ENCODE measurements around the gene ELSPBP1. TPM values are rescaled to one million over a fixed set of nuclear protein-coding genes. Genes with fewer than 3 reads are reported as not detected.
"Not testable (repeated sequence)": the region's sequence is repeated elsewhere in the genome, so short reads cannot be mapped to it uniquely, and the experiment has no call there.

The ELSPBP1 gene
- total RNA-seq, 1 donor from 2014 or later = not detected

DNA sequence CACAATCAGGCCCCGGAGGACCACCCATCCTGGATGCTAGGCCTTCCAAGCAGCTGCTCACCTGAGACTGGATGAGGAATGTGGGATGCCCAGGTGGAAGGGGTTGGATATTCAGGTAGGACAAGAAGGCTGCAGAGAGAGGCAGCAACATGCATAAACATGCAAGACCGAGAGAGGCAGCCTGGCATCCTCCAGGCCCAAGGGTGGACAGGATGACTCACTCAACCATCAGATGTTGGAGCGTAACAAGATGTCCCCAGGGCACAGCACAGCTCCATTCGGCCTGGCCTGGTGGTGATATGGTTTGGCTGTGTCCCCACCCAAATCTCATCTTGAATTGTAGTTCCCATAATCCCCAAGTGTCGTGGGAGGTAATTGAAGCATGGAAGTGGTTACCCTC, 59.4 kb downstream of the ELSPBP1 start:
- Mint-ChIP-seq H3K27ac (no peak overlapping the region), H3K36me3 (ENCODE audit: low read depth) (peaks cover 3% of the 10 kb centered on the region), H3K4me3 (no peak overlapping the region), H3K27me3 (ENCODE audit: insufficient read depth) (no peaks in the 10 kb centered on the region), H3K4me1 (ENCODE audit: low read depth) (no peaks in the 10 kb centered on the region), H3K9me3 (no peaks in the 10 kb centered on the region)
- DNase-seq (ENCODE audit: low spot score) = no peak
- intact Hi-C loops (cut with micrococcal nuclease) = no loop called here

DNA sequence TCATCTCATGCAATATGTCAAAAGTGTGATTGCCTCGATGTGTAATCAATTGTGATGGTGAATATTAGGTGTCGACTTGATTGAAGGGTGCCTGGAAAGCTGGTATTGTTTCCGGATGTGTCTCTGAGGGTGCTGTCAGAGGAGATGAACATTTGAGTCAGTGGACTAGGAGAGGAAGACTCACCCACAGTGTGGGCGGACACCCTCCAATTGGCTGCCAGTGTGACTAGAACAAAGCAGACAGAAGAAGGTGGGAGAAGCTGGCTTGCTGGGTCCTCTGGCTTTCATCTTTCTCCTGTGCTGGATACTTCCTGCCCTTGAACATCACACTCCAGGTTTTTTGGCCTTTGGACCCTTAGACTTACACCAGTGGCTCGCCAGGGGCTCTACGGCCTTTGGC, 64.9 kb downstream of the ELSPBP1 start:
- Mint-ChIP-seq H3K36me3 (ENCODE audit: low read depth) (no peaks in the 10 kb centered on the region), H3K27ac (no peak overlapping the region), H3K4me3 (no peak overlapping the region), H3K4me1 (ENCODE audit: low read depth) (no peaks in the 10 kb centered on the region), H3K27me3 (ENCODE audit: insufficient read depth) (no peaks in the 10 kb centered on the region), H3K9me3 (no peaks in the 10 kb centered on the region)
- no peak for DNase-seq (ENCODE audit: low spot score)
- intact Hi-C loops (cut with micrococcal nuclease) = no loop called here

DNA sequence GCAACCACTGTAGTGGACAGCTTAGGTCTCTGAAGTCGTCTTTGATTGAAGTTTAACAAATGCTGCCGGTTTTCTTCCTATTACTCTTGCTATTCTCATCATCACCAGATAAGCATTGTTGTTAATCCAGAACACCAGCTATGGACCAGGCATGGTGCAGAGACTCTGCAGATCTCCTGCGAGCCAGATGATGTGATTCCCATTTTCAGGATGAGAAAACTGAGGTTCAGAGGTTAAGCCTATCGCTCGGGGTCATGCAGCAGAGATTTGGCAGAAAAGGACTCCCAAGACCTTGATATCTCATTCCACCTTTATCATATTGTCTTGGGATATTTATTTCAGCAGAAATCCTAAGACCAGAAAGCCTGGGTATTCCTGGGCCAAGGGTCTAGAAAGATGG, 65.9 kb downstream of the ELSPBP1 start:
- Mint-ChIP-seq H3K36me3 (ENCODE audit: low read depth) (no peaks in the 10 kb centered on the region), H3K27me3 (ENCODE audit: insufficient read depth) (no peaks in the 10 kb centered on the region), H3K4me3 (no peak overlapping the region), H3K9me3 (no peaks in the 10 kb centered on the region), H3K27ac (no peak overlapping the region), H3K4me1 (ENCODE audit: low read depth) (no peaks in the 10 kb centered on the region)
- intact Hi-C loops (cut with micrococcal nuclease) = no loop called here
- DNase-seq (ENCODE audit: low spot score) = no peak

- DNase-seq (ENCODE audit: low spot score) = no peak
- Mint-ChIP-seq H3K9me3 (no peaks in the 10 kb centered on the region), H3K4me3 (no peak overlapping the region), H3K27ac (no peak overlapping the region), H3K36me3 (ENCODE audit: low read depth) (no peaks in the 10 kb centered on the region), H3K27me3 (ENCODE audit: insufficient read depth) (peaks cover 2% of the 10 kb centered on the region), H3K4me1 (ENCODE audit: low read depth) (no peaks in the 10 kb centered on the region)
- intact Hi-C loops (cut with micrococcal nuclease) = no loop called here
These were observed 67.2 kb downstream of the ELSPBP1 start for GRCh38 chr19:48061401-48062344.

- Mint-ChIP-seq H3K4me3 (no peak overlapping the region), H3K9me3 (no peaks in the 10 kb centered on the region), H3K4me1 (ENCODE audit: low read depth) (no peaks in the 10 kb centered on the region), H3K36me3 (ENCODE audit: low read depth) (no peaks in the 10 kb centered on the region), H3K27ac (no peak overlapping the region), H3K27me3 (ENCODE audit: insufficient read depth) (peaks cover 2% of the 10 kb centered on the region)
- DNase-seq (ENCODE audit: low spot score) = no peak
- intact Hi-C loops (cut with micrococcal nuclease) = no loop called here
These were observed 70.1 kb downstream of the ELSPBP1 start for GRCh38 chr19:48064509-48064908.

- Mint-ChIP-seq H3K9me3 (no peaks in the 10 kb centered on the region), H3K36me3 (ENCODE audit: low read depth) (peaks cover 1% of the 10 kb centered on the region), H3K4me1 (ENCODE audit: low read depth) (no peaks in the 10 kb centered on the region), H3K27ac (no peak overlapping the region), H3K4me3 (no peak overlapping the region), H3K27me3 (ENCODE audit: insufficient read depth) (peaks cover 2% of the 10 kb centered on the region)
- DNase-seq (ENCODE audit: low spot score) = no peak
- intact Hi-C loops (cut with micrococcal nuclease) = no loop called here
These were observed 75.0 kb downstream of the ELSPBP1 start for GRCh38 chr19:48069435-48069834.

- H3K27me3 Mint-ChIP-seq (ENCODE audit: insufficient read depth); H3K4me1 Mint-ChIP-seq (ENCODE audit: low read depth); H3K27ac Mint-ChIP-seq; DNase-seq (ENCODE audit: low spot score); intact Hi-C loops (cut with micrococcal nuclease); H3K9me3 Mint-ChIP-seq; H3K36me3 Mint-ChIP-seq (ENCODE audit: low read depth); H3K4me3 Mint-ChIP-seq: not testable (repeated sequence)
These were observed 75.8 kb downstream of the ELSPBP1 start for GRCh38 chr19:48070177-48070769.

Other genes starting within 250 kb of the ELSPBP1 start
- gene NOP53, start 249.1 kb upstream of the ELSPBP1 start, total RNA-seq = 206 and 211 TPM in 2 replicates
- gene SELENOW, start 215.9 kb upstream of the ELSPBP1 start, total RNA-seq = 106 and 107 TPM in 2 replicates
- not detected in 2 replicates for gene TPRX1, start 190.1 kb upstream of the ELSPBP1 start, total RNA-seq
- not detected in 2 replicates for gene CRX, start 172.7 kb upstream of the ELSPBP1 start, total RNA-seq
- gene TPRX2, start 135.4 kb upstream of the ELSPBP1 start, total RNA-seq = not detected in 2 replicates
- not detected in 2 replicates for gene SULT2A1, start 108.3 kb upstream of the ELSPBP1 start, total RNA-seq
- gene BSPH1, start 2.5 kb upstream of the ELSPBP1 start, total RNA-seq = not detected in 2 replicates
- not detected in 2 replicates for gene CABP5, start 49.4 kb downstream of the ELSPBP1 start, total RNA-seq
- 12.2 and 12.7 TPM in 2 replicates for gene PLA2G4C, start 116.2 kb downstream of the ELSPBP1 start, total RNA-seq
- gene LIG1, start 175.7 kb downstream of the ELSPBP1 start, total RNA-seq = 133 and 140 TPM in 2 replicates
- gene ZSWIM9, start 176.0 kb downstream of the ELSPBP1 start, total RNA-seq = 8.4 and 9.5 TPM in 2 replicates

Measured in activated T-helper 1 cell treated with anti-CD3 and anti-CD28 coated beads, Interleukin-12 subunit alpha, Interleukin-12 subunit beta, Interleukin-2, Interleukin-4 antibody, amounts not matched to agents 30 ng/mL and 10 ng/mL and 1 ng/mL, durations not matched to agents 14 hours and 24 hours and 36 hours (primary cell).